ENCODE data around the gene KRAS.

The KRAS gene

DNA sequence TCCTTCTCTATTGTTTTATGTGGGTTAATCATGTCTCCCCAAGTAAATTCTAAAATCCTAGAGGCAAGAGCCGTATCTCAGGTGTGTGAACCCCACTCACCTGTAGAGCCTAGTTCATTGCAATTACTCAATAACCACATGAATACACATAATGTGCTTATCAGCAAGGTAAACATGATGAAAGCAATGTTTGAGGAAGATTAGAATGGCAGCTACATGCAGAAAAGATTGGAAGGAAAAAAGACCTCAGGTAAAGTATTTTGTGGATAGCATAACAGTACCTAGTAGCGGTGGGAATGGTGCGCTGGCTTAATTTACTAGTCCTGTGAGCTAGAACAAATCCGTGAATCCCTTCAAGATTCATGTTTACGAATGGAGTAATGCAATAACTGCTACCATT, 5.3 kb upstream of the KRAS start:
- no peak for DNase-seq (ENCODE audit: low spot score)

DNA sequence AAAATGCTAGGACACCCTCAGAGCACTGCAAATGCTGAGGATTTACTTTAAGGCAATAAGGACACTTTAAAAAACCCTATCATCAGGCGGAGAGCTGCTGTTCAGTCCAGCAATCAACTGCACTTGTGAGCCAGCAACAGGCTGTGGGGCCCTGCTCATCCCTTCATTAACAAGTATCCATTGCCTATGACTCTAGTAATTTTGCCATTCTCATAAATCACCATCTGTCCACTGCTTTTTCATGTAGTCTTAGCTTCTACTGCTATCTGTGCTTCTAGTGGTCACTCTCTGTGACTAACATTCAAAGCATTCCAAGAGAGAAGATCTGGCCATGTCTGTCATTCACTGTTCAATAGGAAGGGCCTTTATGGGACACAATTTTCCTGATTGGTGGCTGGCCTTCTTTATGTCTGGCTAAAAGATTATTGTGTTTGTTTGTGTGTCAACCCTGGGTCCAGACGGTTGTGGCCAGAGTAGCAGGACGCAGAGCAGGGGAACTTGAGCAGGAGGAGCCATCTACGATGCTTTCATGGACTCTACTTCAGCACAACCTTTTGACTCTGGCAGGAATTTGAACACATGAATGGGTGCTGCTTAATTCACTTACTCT, 3.6 kb upstream of the KRAS start:
- no peak for DNase-seq (ENCODE audit: low spot score)

DNA sequence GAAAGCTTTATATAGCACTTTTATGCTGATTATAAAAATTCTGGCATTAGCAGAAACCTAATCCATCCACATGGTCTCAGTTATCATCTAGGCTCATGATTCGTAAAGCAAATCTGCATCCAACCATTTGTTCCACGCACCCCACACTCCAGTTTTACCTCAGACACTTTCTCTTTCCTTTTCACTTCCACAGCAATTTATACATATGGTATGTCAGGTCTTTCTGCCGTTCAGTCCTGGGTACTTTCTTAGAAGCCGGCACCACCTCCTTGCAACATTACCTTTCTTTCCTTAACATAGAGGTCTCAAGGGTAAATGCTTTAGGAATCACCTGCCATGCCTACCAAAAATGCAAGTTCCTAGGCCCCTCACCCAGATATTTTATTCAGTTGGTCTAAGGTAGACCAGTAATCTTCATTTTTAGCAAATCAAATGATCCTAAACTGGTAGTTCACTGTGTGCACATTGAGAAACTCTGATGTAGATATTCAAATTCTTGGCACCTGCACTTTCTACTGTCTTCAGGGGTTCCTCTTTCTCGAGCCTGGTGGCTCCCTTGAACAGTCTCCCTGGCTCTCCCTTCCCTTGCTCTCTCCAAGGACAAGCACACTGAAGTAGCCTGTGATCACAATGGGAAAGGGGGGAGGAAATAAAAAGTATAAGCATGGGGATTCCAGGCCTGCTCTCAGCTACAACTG, 2.8 kb upstream of the KRAS start:
- no peak for DNase-seq (ENCODE audit: low spot score)

DNA sequence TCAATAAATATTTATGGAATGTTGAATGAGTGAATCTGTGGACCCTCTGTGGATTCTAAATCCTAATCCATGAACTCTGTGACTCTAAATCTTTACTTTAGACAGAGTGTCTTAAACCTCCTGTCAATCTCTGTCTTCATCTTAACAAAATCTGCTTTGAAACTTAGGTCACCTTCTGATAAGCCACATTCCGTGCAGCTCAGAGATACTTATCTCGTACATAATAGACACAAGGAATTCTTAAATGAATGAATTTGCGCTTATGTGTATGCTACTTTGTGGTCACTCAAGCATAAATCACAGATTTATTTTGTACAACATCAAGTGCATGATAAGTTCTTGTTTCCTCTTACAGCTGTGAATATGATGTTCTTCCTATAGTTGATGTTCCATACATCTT, 2.2 kb upstream of the KRAS start:
- DNase-seq (ENCODE audit: low spot score): no peak

DNA sequence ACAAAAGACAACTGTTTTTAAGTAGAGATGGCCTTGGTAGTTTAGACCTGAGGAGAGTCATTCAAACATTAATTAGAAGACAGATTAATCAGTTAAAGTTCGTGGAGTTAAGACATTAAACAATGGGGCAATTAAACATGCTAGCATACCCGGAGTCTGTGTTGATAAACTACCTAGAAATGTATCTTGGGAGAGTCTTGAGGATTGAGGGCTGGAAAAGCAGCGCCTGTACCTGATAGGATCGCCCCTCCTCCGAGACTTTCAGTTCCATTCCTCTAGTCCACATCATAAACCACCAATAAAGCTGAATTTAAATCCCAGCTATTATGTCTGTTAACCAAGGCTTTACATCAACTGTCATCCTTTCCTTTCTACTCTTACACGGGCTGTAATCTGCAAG, 1.0 kb upstream of the KRAS start:
- DNase-seq (ENCODE audit: low spot score): no peak

DNA sequence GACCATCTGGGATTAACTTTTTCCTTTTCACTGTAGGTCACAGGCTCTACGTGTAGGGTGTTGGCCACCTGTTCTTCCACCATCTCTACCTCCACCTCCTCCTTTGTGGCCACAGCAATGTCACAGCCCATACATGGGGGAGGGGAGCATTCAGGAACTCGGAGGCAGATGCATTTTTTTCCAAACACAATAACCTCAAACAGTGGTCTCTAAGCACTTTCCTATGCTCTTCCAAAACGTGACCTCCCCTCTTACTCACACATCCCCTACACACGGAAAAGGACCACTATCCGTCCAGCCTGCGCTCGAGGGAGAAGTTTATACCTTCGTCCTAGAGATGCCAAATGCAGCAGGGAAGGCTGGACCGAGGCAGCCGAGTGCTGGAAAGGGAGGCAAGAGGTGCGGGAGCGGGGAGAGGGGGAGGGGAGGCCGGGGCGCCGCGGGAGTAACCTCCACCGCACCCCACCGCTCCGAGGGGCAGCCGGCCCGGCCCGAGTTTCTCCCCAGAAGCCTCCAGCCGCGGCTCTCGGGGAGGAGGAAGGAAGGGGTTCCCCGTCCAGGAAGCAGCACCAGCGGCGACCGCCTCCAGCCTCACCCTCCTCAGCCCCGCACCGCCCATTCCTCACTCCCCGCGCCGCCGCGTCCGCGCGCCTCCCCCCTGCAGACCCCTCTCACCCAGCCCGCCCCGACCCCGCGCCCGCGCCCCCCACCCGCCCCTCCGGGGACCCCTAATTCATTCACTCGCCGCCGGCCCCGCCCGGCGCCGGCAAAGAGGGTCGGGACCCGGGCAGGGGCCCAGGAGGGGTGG, 594 bp downstream of the KRAS start:
- DNase-seq (ENCODE audit: low spot score): peak; percentile 20

DNA sequence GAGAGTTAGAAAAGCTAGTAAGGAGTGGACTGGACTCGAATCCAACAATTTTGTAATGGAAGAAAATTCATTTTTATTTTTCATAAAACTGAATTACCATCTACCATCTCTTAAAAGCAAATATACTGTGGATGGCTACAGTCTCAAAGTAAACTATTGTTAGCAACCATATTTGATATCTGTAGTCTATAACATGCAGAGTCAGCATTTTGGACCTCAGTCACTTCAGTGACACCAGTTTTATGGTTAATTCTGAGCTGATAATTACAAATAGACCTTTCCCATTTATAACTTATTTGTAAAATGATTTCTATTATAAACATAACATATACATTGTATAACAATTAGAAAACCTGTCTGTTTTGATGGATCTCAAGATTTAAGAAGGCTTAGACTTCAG, 2.0 kb downstream of the KRAS start:
- no peak for DNase-seq (ENCODE audit: low spot score)

DNA sequence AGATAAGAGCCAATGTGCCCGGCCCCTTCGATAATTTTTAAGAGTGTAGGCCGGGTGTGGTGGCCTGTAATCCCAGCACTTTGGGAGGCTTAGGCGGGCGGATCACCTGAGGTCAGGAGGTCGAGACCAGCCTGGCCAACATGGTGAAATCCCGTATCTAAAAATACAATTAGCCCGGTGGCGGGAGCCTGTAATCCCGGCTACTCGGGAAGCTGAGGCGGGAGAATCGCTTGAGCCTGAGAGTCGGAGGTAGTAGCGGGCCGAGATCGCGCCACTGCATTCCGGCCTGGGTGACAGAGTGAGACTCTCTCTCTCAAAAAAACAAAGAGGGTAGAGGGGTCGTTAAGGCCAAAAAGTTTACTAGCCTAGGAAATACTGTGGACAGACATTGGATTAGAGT, 2.6 kb downstream of the KRAS start:
- DNase-seq (ENCODE audit: low spot score): no peak

DNA sequence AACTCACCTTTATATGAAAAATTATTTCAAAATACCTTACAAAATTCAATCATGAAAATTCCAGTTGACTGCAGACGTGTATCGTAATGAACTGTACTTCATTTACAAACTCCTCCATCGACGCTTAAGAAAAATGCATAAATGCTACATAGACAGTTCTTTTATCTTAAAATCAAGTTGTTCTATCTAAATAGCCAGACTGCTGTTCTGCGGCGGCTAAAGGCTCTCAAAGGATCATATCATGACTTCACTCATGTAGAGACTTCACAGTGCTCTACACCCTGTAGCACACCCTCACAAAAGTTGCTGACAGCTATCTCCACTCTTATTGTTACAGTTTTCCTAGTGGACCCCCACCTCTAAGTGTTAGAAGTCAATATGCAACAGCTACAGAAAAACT, 5.2 kb downstream of the KRAS start:
- no peak for DNase-seq (ENCODE audit: low spot score)

DNA sequence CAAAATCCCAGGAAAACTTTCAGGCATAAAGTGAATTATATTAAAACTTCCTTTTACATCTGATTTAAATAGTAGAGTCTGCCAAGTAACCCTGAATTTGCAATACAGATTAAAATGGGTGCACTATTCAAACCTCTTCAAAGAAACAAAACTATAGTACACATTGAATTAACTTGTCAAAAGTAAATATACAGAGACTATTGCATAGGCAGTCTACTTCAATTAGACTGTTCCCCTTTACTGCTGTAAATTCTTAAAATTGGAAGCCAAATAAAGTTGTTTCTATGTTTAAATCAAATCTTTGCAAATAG, 7.1 kb downstream of the KRAS start:
- no peak for DNase-seq (ENCODE audit: low spot score)

DNA sequence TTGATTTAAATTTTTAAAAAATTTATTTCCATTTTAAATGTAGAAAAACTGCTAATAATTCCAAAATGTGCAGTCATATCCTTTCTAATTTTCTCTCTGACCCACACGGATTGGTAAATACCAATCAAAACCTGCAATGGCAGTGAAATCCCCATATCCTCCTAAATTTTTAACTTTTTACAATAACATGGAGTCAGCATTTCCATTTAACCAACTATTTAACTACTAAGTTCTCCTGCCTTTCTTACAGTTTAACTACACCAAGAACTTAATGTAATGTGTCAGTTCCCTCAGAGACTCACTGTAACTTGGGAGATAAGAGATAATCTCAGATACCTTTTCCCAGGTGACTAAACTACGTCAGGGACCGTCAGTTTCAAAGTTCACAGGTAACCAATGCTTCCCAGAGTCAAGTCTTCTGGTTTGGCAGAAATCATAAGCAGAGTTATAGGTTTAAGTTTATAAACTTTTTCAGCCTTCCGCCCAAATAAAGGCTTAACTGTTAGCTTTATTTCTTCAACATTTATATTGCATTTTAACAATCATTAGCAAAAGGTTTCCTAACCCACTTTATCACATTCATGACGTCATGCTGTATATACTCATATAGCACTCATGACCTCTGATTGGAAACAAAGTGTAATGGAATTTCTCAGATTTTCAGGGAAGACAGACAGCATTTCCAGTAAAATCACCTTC, 7.6 kb downstream of the KRAS start:
- no peak for DNase-seq (ENCODE audit: low spot score)

DNA sequence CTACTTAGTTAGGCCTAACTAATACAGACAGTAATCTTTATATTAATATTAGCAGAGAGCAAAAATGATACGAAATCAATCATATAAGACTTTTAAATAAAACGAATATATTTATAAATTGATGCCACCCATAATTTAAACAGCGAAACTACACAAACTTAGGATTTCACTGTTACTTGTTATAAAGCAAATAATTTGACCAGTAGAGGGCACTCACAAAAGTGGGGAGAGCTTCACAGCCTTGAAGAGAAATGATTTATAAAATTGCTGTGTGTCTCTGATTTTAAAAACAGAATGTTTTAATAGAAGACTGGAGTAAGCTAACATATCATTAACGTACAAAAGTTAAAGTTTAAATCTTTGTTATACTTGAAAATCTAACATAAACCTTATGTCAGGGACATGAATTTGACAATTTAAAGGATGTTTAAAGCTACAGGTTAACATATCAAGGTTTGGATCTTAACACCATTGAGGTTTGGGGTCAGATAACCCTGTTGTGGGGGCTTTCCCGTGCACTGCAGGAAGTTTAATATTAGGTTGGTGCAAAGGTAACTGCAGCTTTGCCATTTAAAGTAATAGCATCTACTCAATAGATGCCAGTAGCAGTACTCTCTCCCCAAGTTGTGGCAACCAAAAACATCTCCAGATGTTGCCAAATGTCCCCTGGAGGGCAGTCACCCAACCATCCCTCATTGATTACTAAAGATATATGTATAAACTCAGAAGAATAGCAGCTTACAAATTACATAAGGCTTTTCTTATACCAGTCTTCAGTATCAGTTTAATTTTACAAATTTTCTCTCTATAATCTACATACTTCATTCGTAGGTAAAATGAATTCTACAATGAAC, 9.3 kb downstream of the KRAS start:
- DNase-seq (ENCODE audit: low spot score): peak; percentile 73

DNA sequence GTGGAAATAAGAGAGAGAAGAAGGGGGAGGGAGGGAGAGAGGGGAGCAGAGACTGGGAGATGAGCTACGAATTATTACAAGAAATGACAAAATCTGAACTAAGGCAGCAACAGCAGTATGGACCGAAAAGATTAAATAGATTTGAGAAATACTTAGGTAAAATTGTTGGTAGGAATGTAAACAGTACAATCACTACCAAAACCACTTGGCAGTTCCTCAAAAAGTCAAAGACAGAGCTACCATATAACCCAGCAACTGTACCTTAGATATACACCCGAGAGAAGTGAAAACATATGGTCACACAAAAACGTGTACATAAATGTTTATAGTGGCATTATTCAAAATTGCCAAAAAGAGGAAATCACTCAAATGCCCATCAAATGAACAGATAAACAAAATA, 14.1 kb downstream of the KRAS start:
- DNase-seq (ENCODE audit: low spot score): no peak

DNA sequence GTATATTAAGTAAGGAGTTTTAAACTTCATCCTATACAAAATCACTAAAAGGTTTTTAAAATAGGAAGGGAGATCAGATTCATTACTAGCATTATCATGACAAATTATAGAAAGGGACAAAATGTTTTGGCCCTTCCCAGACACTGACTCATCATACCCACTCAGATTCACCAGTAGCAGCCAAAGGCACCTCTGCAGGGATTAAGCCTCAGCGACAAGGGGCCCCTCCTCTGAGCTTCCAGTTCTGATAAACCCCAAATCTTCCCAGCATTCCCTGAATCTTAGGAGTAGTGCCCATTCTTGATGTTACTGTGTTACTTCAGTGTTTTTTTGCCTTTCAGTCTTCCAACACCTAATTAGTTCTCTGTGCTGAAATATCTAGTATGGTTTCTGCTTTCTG, 14.5 kb downstream of the KRAS start:
- DNase-seq (ENCODE audit: low spot score): no peak

DNA sequence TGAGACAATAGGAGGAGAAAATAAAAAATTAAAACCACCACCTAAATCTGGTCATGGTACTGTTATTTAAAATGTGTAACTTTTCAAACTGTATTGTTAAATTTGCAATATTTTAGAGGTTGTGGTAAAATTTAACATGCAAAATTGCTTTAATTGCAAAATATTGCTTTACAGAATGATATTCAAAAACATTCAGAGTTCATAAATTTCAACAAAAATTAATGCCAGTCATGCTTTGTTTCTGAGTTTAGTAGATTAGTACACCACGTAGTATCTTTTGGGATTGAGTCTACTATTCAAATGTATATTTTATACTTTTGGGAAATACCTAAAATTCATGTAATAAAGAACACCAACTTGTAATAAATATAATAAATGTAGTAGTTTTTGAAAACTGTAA, 37.4 kb downstream of the KRAS start:
- no peak for DNase-seq (ENCODE audit: low spot score)

DNA sequence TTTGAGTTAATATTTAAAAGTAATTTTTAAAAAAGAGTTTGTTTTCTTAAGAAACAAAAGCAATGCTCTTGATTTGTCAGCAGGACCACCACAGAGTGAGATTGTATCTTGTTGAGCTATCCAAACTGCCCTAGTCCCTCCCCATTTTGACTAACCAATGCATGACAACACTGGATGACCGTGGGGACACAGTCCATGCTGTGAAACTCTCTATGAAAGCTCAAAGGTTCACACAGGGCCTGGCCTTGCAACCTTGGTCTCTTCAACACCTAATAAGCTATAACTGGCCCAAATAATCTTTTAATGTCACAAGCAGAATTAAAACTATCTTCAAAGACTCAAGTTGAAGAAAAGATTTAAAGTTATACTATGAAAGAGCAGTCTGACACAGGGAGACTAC, 42.2 kb downstream of the KRAS start:
- DNase-seq (ENCODE audit: low spot score): no peak

DNA sequence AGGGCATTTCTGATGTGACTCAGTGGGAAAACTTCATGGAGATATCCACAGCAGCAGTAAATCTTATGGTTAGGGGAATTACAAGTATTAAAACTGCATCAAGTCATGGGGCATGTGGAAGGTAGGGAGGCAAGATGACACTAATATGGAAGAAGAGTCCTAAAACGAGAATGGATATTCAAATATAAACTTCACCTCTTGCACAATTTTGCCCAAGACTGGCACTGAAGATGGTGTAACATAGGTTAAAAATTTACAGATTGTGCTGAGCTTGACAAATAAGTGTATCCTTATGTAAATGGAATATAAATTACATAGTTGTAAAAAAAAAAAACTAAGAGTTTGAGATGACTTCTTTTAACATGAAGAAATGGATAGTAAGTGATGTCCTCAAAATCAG, 42.9 kb downstream of the KRAS start:
- no peak for DNase-seq (ENCODE audit: low spot score)

DNA sequence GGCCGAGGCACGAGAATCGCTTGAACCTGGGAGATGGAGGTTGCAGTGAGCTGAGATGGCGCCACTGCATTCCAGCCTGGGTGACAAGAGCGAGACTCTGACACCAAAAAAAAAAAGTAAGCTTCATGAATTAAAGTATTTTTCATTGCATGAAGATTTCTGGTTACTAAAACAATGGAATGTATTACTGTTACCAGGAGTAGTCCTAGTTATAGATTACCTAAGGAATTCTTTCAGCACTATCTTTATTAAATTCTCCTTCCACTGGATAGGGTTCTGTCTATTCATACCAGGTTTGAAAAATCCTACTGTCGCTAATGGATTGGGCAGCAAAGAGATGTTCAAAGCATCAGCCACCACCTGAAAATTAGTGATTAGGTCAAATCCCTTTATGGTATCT, 43.3 kb downstream of the KRAS start:
- DNase-seq (ENCODE audit: low spot score): no peak

DNA sequence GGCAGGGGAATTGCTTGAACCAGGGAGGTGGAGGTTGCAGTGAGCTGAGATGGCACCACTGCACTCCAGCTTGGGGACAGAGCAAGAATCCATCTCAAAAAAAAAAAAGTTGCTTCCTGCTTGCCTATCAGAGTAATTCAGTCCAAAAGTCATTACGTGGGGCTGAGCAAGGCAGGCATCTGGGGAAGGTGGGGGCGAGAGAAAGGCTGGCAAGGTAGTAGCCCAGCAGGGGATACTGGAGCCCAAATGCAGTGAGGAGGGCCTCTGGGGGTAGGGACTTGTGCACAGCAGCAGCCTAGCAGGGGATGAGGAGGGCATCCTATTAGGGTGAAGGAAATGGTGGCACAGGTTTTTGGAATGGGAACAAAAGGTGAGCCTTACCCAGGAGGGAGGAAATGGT, 48.6 kb downstream of the KRAS start:
- no peak for DNase-seq (ENCODE audit: low spot score)

DNA sequence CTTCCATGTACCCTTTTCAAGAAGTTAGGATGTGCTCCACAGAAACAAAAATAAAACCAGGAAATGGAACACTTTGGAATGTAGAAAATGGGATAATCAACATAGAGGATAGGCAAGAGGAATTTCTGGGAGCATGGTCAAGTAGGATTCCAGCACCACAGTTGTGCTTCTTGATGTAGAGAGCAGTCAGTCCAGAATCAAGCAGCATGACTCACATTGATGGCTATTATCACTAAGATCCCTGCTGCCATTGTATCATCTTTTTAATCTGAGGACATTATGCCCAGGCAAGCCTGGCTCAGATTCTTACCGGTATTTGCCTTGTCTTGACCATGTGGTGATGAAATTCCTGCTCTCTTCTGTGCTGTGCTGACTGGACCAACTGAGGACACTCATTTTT, 50.0 kb downstream of the KRAS start:
- DNase-seq (ENCODE audit: low spot score): no peak

DNA sequence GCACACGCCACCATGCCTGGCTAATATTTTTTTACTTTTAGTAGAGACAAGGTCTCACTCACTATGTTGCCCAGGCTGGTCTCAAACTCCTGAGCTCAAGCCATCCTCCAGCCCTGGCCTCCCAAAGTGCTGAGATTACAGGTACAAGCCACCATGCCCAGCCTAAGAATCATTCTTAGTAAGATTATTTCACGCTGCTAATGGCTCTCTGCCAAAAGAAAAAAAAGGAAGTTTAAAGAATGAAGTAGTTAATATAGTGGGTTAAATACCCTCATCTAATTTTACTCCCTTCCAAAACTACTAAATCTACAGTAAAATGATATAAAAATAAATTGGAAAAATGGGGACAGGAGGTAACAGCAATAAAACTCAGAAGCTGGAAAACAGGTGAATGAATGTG, 53.1 kb downstream of the KRAS start:
- DNase-seq (ENCODE audit: low spot score): no peak
